PC-9 (cell line): ENCODE data around the gene ADORA2A. TPM values are rescaled to one million over a fixed set of nuclear protein-coding genes. Genes with fewer than 3 reads are reported as not detected.

ENCODE experiments used
- BruUV-seq: library from RNA; stranded (reverse); fragments of 400-500 nt; replicated peaks from 2 replicates; lab custom pipeline; 2021; lab: Mats Ljungman, UMichigan
- CTCF ChIA-PET: fragments of 300-600 bp; sonication (Branson Sonifier 250); formaldehyde crosslinking; loops from one replicate; lab custom pipeline; 2022; ENCODE audit warnings: antibody characterized with exemption; lab: Charles Lee
- POLR2A ChIA-PET: fragments of 300-600 bp; sonication (Branson Sonifier 250); formaldehyde crosslinking; loops from one replicate; lab custom pipeline; 2022; ENCODE audit warnings: antibody characterized with exemption; ENCODE audit not compliant: unreplicated experiment; lab: Charles Lee
- DNase-seq, 2 experiments: peaks; one replicate each; pipeline versions ENCODE4 v3.0.0 to v3.0.0-alpha.2; 2015 to 2022; ENCODE audit warnings: mixed read lengths in 1 of 2
- H2AFZ ChIP-seq: fragments of 200-600 bp; sonication (generic); 2 replicates; pipeline ENCODE4 v1.8.1; 2017; ENCODE audit warnings: antibody characterized with exemption
- H3F3A ChIP-seq: fragments of 200-600 bp; sonication (generic); 2 replicates; pipeline ENCODE4 v1.8.1; 2017; ENCODE audit warnings: antibody characterized with exemption, mild to moderate bottlenecking, low read depth; ENCODE audit not compliant: insufficient read depth
- H3K27ac ChIP-seq: fragments of 200-600 bp; sonication (generic); 2 replicates; pipeline ENCODE4 v1.6.1; 2016; ENCODE audit warnings: mixed run types
- H3K27me3 ChIP-seq: fragments of 200-600 bp; sonication (generic); 2 replicates; pipeline ENCODE4 v1.6.1; 2016; ENCODE audit warnings: low read depth, mixed run types; ENCODE audit not compliant: insufficient read depth
- H3K36me3 ChIP-seq: fragments of 200-600 bp; sonication (generic); 2 replicates; pipeline ENCODE4 v1.6.1; 2016; ENCODE audit warnings: low read depth, mixed run types
- H3K4me1 ChIP-seq: fragments of 200-600 bp; sonication (generic); replicated peaks from 2 replicates; pipeline ENCODE4 v1.6.1; 2016; ENCODE audit warnings: mixed run types; ENCODE audit not compliant: insufficient read depth
- H3K4me2 ChIP-seq: fragments of 200-600 bp; sonication (generic); 2 replicates; pipeline ENCODE4 v1.6.1; 2017; ENCODE audit warnings: mixed run types
- H3K4me3 ChIP-seq: fragments of 200-600 bp; sonication (generic); 2 replicates; pipeline ENCODE4 v1.6.1; 2016; ENCODE audit warnings: mixed run types
- H3K79me2 ChIP-seq: fragments of 200-600 bp; sonication (generic); 2 replicates; pipeline ENCODE4 v1.6.1; 2017; ENCODE audit warnings: low read depth, mixed run types
- H3K9me2 ChIP-seq: fragments of 200-600 bp; sonication (generic); 2 replicates; pipeline ENCODE4 v1.8.1; 2017; ENCODE audit warnings: mild to moderate bottlenecking; ENCODE audit not compliant: insufficient read depth
- H3K9me3 ChIP-seq: fragments of 200-600 bp; sonication (generic); 2 replicates; pipeline ENCODE4 v1.8.1; 2016; ENCODE audit warnings: low read depth; ENCODE audit not compliant: insufficient read depth
- H4K20me1 ChIP-seq: fragments of 200-600 bp; sonication (generic); 2 replicates; pipeline ENCODE4 v1.8.1; 2017; ENCODE audit not compliant: insufficient read depth
- CTCF ChIP-seq: fragments of 200-600 bp; sonication (generic); conservative IDR thresholded peaks from 2 replicates; pipeline ENCODE4 v1.6.1; 2017; ENCODE audit warnings: mixed run types, antibody characterized with exemption, mild to moderate bottlenecking, moderate library complexity
- EZH2 ChIP-seq: fragments of 200-600 bp; sonication (generic); IDR thresholded peaks from 2 replicates; pipeline ENCODE4 v1.8.0; 2017; ENCODE audit warnings: antibody characterized with exemption, low read depth
- intact Hi-C: fragments of 100-400 bp; cut with micrococcal nuclease; formaldehyde crosslinking; loops from one replicate; pipeline ENCODE4 v1.10.0; 2022; ENCODE audit not compliant: unreplicated experiment
- total RNA-seq: library from RNA; stranded (reverse); gene quantifications from 2 replicates; pipeline ENCODE4 v1.2.3, GENCODE V29; 2021

The ADORA2A gene
- total RNA-seq, 1 experiment from 2014 or later, result 1.8 TPM

- Histone ChIP-seq H4K20me1 (no peaks in the 10 kb centered on the region), H3K4me1 (peaks cover 25% of the 10 kb centered on the region), H3K9me3 (no peaks in the 10 kb centered on the region), H3K36me3 (0 out of 2 replicates have a peak, but pooled peaks cover 7% of the 10 kb centered on the region), H3K79me2 (no peaks in the 10 kb centered on the region), H3F3A (peaks cover 29% of the 10 kb centered on the region), H3K9me2 (no peaks in the 10 kb centered on the region), H3K27ac (no peak overlapping the region), H3K4me3 (no peak overlapping the region), H3K27me3 (no peaks in the 10 kb centered on the region), H2AFZ (no peak overlapping the region), H3K4me2 (no peak overlapping the region)
- TF ChIP-seq CTCF, result no peak
- no peak for TF ChIP-seq EZH2
- ChIA-PET CTCF (no interaction called here), POLR2A (no interaction called here)
- intact Hi-C loops, result no loop called here
- no TSS peak for BruUV-seq
- DNase-seq, result no peak
Measured at GRCh38 chr22:24398409-24398808, 29.0 kb upstream of the ADORA2A start.

GRCh38 chr22:24400034-24400725 is 27.2 kb upstream of the ADORA2A start:
- Histone ChIP-seq H3K9me3 (no peaks in the 10 kb centered on the region), H3K79me2 (0 out of 2 replicates have a peak, but pooled peaks cover 5% of the 10 kb centered on the region), H3K27me3 (no peaks in the 10 kb centered on the region), H3K4me1 (peaks cover 33% of the 10 kb centered on the region), H3K36me3 (0 out of 2 replicates have a peak, but pooled peaks cover 11% of the 10 kb centered on the region), H3F3A (peaks cover 37% of the 10 kb centered on the region), H3K9me2 (no peaks in the 10 kb centered on the region), H3K27ac (no peak overlapping the region), H3K4me2 (no peak overlapping the region), H4K20me1 (no peaks in the 10 kb centered on the region), H2AFZ (no peak overlapping the region), H3K4me3 (no peak overlapping the region)
- ChIA-PET POLR2A (no interaction called here), CTCF (no interaction called here)
- no TSS peak for BruUV-seq
- intact Hi-C loops, result loop anchor here (5.0 kb wide), 1 partner anchor 122 kb away; no protein-coding TSS in a partner anchor
- DNase-seq, result no peak
- TF ChIP-seq EZH2, result no peak

GRCh38 chr22:24400726-24401596 is 26.4 kb upstream of the ADORA2A start:
- ChIA-PET POLR2A (no interaction called here), CTCF (no interaction called here)
- DNase-seq, result no peak
- H4K20me1 ChIP-seq, result no peaks in the 10 kb centered on the region
- H3K9me3 ChIP-seq, result no peaks in the 10 kb centered on the region
- no peak overlapping the region for H2AFZ ChIP-seq
- no TSS peak for BruUV-seq
- H3K27me3 ChIP-seq, result no peaks in the 10 kb centered on the region
- TF ChIP-seq CTCF, result no peak
- TF ChIP-seq EZH2, result no peak
- H3F3A ChIP-seq, result peaks cover 37% of the 10 kb centered on the region
- H3K4me2 ChIP-seq, result peak overlapping the region; percentile 66
- H3K36me3 ChIP-seq, result 0 out of 2 replicates have a peak, but pooled peaks cover 10% of the 10 kb centered on the region
- intact Hi-C loops, result loop anchor here (5.0 kb wide), 1 partner anchor 121 kb away; no protein-coding TSS in a partner anchor
- 0 out of 2 replicates have a peak, but pooled peaks cover 6% of the 10 kb centered on the region for H3K79me2 ChIP-seq
- peak overlapping the region; percentile 77 for H3K27ac ChIP-seq
- no peaks in the 10 kb centered on the region for H3K9me2 ChIP-seq
- H3K4me3 ChIP-seq, result no peak overlapping the region
- H3K4me1 ChIP-seq, result peaks cover 33% of the 10 kb centered on the region
